ENCODE data around the gene CYP8B1.
"Not testable (repeated sequence)": the region's sequence is repeated elsewhere in the genome, so short reads cannot be mapped to it uniquely, and the experiment has no call there.

The CYP8B1 gene

GRCh38 chr3:42884324-42884723, 8.6 kb upstream of the CYP8B1 start:
- no peak for DNase-seq

- not testable (repeated sequence) for DNase-seq
These were observed 7.7 kb upstream of the CYP8B1 start for GRCh38 chr3:42883251-42883930.

GRCh38 chr3:42880601-42881451, 5.1 kb upstream of the CYP8B1 start:
- DNase-seq: peak; percentile 43

GRCh38 chr3:42880183-42880582, 4.5 kb upstream of the CYP8B1 start:
- no peak for DNase-seq

- no peak for DNase-seq
These were observed 2.2 kb upstream of the CYP8B1 start for GRCh38 chr3:42877881-42878280.

- DNase-seq: no peak
These were observed 1.5 kb upstream of the CYP8B1 start for GRCh38 chr3:42876940-42877720.

- DNase-seq: no peak
These were observed 722 bp upstream of the CYP8B1 start for GRCh38 chr3:42876401-42876800.

GRCh38 chr3:42874749-42875148, 930 bp downstream of the CYP8B1 start:
- DNase-seq: no peak

- no peak for DNase-seq
These were observed 2.3 kb downstream of the CYP8B1 start for GRCh38 chr3:42873221-42873982.

- DNase-seq: no peak
These were observed 3.0 kb downstream of the CYP8B1 start for GRCh38 chr3:42872718-42873117.

- DNase-seq: no peak
These were observed 4.0 kb downstream of the CYP8B1 start for GRCh38 chr3:42871592-42872196.

GRCh38 chr3:42868841-42869240, 6.8 kb downstream of the CYP8B1 start:
- no peak for DNase-seq

GRCh38 chr3:42867138-42867537, 8.5 kb downstream of the CYP8B1 start:
- DNase-seq: no peak

- no peak for DNase-seq
These were observed 10.4 kb downstream of the CYP8B1 start for GRCh38 chr3:42865256-42865655.

GRCh38 chr3:42864321-42864950, 11.2 kb downstream of the CYP8B1 start:
- no peak for DNase-seq

- DNase-seq: no peak
These were observed 19.1 kb downstream of the CYP8B1 start for GRCh38 chr3:42856544-42856943.

- no peak for DNase-seq
These were observed 19.9 kb downstream of the CYP8B1 start for GRCh38 chr3:42855547-42856380.

GRCh38 chr3:42855219-42855546, 20.5 kb downstream of the CYP8B1 start:
- DNase-seq: no peak

GRCh38 chr3:42853739-42854302, 21.9 kb downstream of the CYP8B1 start:
- no peak for DNase-seq

GRCh38 chr3:42853056-42853455, 22.6 kb downstream of the CYP8B1 start:
- DNase-seq: no peak

GRCh38 chr3:42852441-42852840, 23.2 kb downstream of the CYP8B1 start:
- no peak for DNase-seq

Measured in NCI-H1048 (cell line).